Measurements from ENCODE around the gene TPST2. TPM values are rescaled to one million over a fixed set of nuclear protein-coding genes. Genes with fewer than 3 reads are reported as not detected.

TPST2 gene
- total and polyA plus RNA-seq, 10 of the 15 experiments (the other 5 are each of a cell fraction or from before 2014, with no cell fraction given), result 6.3 to 33.7 (median 28.4) TPM

GRCh38 chr22:26513838-26514237 lies 76.1 kb downstream of the TPST2 start (continued):
- no peak for TF ChIP-seq USF2 (IDR thresholded peaks at IDR 0.05; ENCODE audit: borderline replicate concordance, low read depth, low read length)
- TF ChIP-seq IRF3 (IDR thresholded peaks at IDR 0.05), result no peak
- TF ChIP-seq HSF1 (IDR thresholded peaks at IDR 0.05; ENCODE audit: low read depth, low read length), result no peak
- no peak for TF ChIP-seq ATF2 (IDR thresholded peaks at IDR 0.05; ENCODE audit: low read length)
- no peak for TF ChIP-seq TBL1XR1 (IDR thresholded peaks at IDR 0.05; ENCODE audit: low read depth, low read length)
- no peak for TF ChIP-seq EED (IDR thresholded peaks at IDR 0.05; ENCODE audit: low read depth)
